Effector memory CD4-positive, alpha-beta T cell (primary cell): ENCODE measurements around the gene NPY2R.

Experiments
- DNase-seq, 3 donors: peaks; one replicate each; pipeline ENCODE4 v3.0.0-alpha.2; 2020
- H3K27ac ChIP-seq: 2 replicates; pipeline ENCODE4 v1.7.0; 2013; ENCODE audit warnings: mild to moderate bottlenecking, low read length, moderate library complexity; ENCODE audit not compliant: insufficient read depth, poor library complexity, severe bottlenecking
- H3K27me3 ChIP-seq: replicated peaks from 2 replicates; pipeline ENCODE4 v1.7.0; 2013; ENCODE audit warnings: mild to moderate bottlenecking, low read length; ENCODE audit not compliant: insufficient read depth, control insufficient read depth, poor library complexity, severe bottlenecking
- H3K36me3 ChIP-seq: 2 replicates; pipeline ENCODE4 v1.7.0; 2013; ENCODE audit warnings: mild to moderate bottlenecking, low read length, moderate library complexity; ENCODE audit not compliant: control insufficient read depth, insufficient read depth
- H3K4me1 ChIP-seq: 2 replicates; pipeline ENCODE4 v1.7.0; 2013; ENCODE audit warnings: low read length, mild to moderate bottlenecking; ENCODE audit not compliant: control insufficient read depth, insufficient read depth, poor library complexity, severe bottlenecking
- H3K4me3 ChIP-seq: 2 replicates; pipeline ENCODE4 v1.7.0; 2013; ENCODE audit warnings: low read length, low read depth, mild to moderate bottlenecking; ENCODE audit not compliant: insufficient read depth, poor library complexity, severe bottlenecking
- H3K9me3 ChIP-seq: 2 replicates; pipeline ENCODE4 v1.7.0; 2013; ENCODE audit warnings: mild to moderate bottlenecking, low read length, moderate library complexity; ENCODE audit not compliant: control insufficient read depth
- total RNA-seq, 3 donors: gene quantifications; one replicate each; lab custom pipeline; 2026; lab: John Stamatoyannopoulos, UW

Gene NPY2R
- total RNA-seq: 0 reads per million in 3 donors

- Histone ChIP-seq H3K4me1 (no peaks in the 10 kb centered on the region), H3K9me3 (no peaks in the 10 kb centered on the region), H3K27ac (no peak within 1 kb of the TSS), H3K36me3 (no peaks in the 10 kb centered on the region), H3K27me3 (no peaks in the 10 kb centered on the region), H3K4me3 (no peak within 1 kb of the TSS)
- DNase-seq: no peak
Observed at GRCh38 chr4:155208258-155209054, at the start of gene NPY2R. NPY2R (plus strand) TSS chr4:155208636; CDS start chr4:155213940, 5,304 bp downstream.

- H3K9me3 ChIP-seq: no peaks in the 10 kb centered on the region
- H3K4me1 ChIP-seq: no peaks in the 10 kb centered on the region
- DNase-seq: no peak
- H3K27me3 ChIP-seq: no peaks in the 10 kb centered on the region
- no peak overlapping the region for H3K4me3 ChIP-seq
- no peak overlapping the region for H3K27ac ChIP-seq
- no peaks in the 10 kb centered on the region for H3K36me3 ChIP-seq
Observed at GRCh38 chr4:155161357-155161756, 47.1 kb upstream of the NPY2R start.

- H3K27ac ChIP-seq: no peak overlapping the region
Observed at GRCh38 chr4:155164718-155165117, 43.7 kb upstream of the NPY2R start.

GRCh38 chr4:155170569-155170968, 37.9 kb upstream of the NPY2R start:
- no peaks in the 10 kb centered on the region for H3K27me3 ChIP-seq
- H3K4me1 ChIP-seq: no peaks in the 10 kb centered on the region
- H3K36me3 ChIP-seq: no peaks in the 10 kb centered on the region
- no peaks in the 10 kb centered on the region for H3K9me3 ChIP-seq
- H3K4me3 ChIP-seq: no peak overlapping the region
- no peak overlapping the region for H3K27ac ChIP-seq
- no peak for DNase-seq

More at GRCh38 chr4:155164718-155165117, 43.7 kb upstream of the NPY2R start:
- H3K4me1 ChIP-seq: no peaks in the 10 kb centered on the region
- H3K36me3 ChIP-seq: no peaks in the 10 kb centered on the region
- H3K27me3 ChIP-seq: no peaks in the 10 kb centered on the region
- no peaks in the 10 kb centered on the region for H3K9me3 ChIP-seq
- no peak overlapping the region for H3K4me3 ChIP-seq
- no peak for DNase-seq

GRCh38 chr4:155173371-155173770, 35.1 kb upstream of the NPY2R start:
- no peaks in the 10 kb centered on the region for H3K9me3 ChIP-seq
- no peak overlapping the region for H3K4me3 ChIP-seq
- H3K27ac ChIP-seq: no peak overlapping the region
- H3K4me1 ChIP-seq: no peaks in the 10 kb centered on the region
- no peaks in the 10 kb centered on the region for H3K27me3 ChIP-seq
- no peaks in the 10 kb centered on the region for H3K36me3 ChIP-seq
- no peak for DNase-seq

- Histone ChIP-seq H3K27ac (no peak overlapping the region), H3K9me3 (no peaks in the 10 kb centered on the region), H3K27me3 (no peaks in the 10 kb centered on the region), H3K4me3 (no peak overlapping the region), H3K4me1 (no peaks in the 10 kb centered on the region), H3K36me3 (no peaks in the 10 kb centered on the region)
- no peak for DNase-seq
Observed at GRCh38 chr4:155174668-155175067, 33.8 kb upstream of the NPY2R start.

- H3K27me3 ChIP-seq: no peaks in the 10 kb centered on the region
- H3K27ac ChIP-seq: no peak overlapping the region
- H3K9me3 ChIP-seq: no peaks in the 10 kb centered on the region
- no peaks in the 10 kb centered on the region for H3K36me3 ChIP-seq
- no peaks in the 10 kb centered on the region for H3K4me1 ChIP-seq
- no peak overlapping the region for H3K4me3 ChIP-seq
- no peak for DNase-seq
Observed at GRCh38 chr4:155179216-155179615, 29.2 kb upstream of the NPY2R start.

- Histone ChIP-seq H3K27me3 (no peaks in the 10 kb centered on the region), H3K36me3 (no peaks in the 10 kb centered on the region), H3K4me3 (no peak overlapping the region), H3K9me3 (no peaks in the 10 kb centered on the region), H3K27ac (no peak overlapping the region), H3K4me1 (no peaks in the 10 kb centered on the region)
- no peak for DNase-seq
Observed at GRCh38 chr4:155186972-155187371, 21.5 kb upstream of the NPY2R start.

GRCh38 chr4:155187989-155188388, 20.4 kb upstream of the NPY2R start:
- H3K9me3 ChIP-seq: no peaks in the 10 kb centered on the region

GRCh38 chr4:155190099-155190498, 18.3 kb upstream of the NPY2R start:
- DNase-seq: no peak
- Histone ChIP-seq H3K4me3 (no peak overlapping the region), H3K4me1 (no peaks in the 10 kb centered on the region), H3K27me3 (no peaks in the 10 kb centered on the region), H3K9me3 (no peaks in the 10 kb centered on the region), H3K36me3 (no peaks in the 10 kb centered on the region), H3K27ac (no peak overlapping the region)

More at GRCh38 chr4:155187989-155188388, 20.4 kb upstream of the NPY2R start:
- H3K27ac ChIP-seq: no peak overlapping the region
- no peak overlapping the region for H3K4me3 ChIP-seq
- no peaks in the 10 kb centered on the region for H3K27me3 ChIP-seq
- H3K36me3 ChIP-seq: no peaks in the 10 kb centered on the region
- no peak for DNase-seq
- H3K4me1 ChIP-seq: no peaks in the 10 kb centered on the region
